ENCODE data around the gene NUP107.

DNA sequence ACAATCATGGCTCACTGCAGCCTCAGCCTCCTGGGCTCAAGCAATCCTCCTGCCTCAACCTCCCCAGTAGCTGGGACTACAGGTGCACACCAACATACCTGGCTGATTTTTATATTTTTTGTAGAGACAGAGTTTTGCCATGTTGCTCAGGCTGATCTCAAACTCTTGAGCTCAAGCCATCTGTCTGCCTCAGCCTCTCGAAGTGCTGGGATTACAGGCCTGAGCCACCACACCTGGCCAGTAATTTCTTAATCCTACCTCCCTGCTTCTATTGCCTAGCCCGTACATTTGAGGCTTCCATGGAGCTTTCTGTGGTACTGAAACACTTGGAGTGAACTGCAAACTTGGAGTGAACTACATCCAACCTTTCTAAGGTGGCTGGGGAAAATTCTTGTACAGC, 79.9 kb downstream of the NUP107 start:
- TF ChIP-seq, protein P1, sequence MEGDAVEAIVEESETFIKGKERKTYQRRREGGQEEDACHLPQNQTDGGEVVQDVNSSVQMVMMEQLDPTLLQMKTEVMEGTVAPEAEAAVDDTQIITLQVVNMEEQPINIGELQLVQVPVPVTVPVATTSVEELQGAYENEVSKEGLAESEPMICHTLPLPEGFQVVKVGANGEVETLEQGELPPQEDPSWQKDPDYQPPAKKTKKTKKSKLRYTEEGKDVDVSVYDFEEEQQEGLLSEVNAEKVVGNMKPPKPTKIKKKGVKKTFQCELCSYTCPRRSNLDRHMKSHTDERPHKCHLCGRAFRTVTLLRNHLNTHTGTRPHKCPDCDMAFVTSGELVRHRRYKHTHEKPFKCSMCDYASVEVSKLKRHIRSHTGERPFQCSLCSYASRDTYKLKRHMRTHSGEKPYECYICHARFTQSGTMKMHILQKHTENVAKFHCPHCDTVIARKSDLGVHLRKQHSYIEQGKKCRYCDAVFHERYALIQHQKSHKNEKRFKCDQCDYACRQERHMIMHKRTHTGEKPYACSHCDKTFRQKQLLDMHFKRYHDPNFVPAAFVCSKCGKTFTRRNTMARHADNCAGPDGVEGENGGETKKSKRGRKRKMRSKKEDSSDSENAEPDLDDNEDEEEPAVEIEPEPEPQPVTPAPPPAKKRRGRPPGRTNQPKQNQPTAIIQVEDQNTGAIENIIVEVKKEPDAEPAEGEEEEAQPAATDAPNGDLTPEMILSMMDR (IDR thresholded peaks at IDR 0.05; ENCODE audit: insufficient read depth, low read length, poor library complexity, severe bottlenecking): no peak
- TF ChIP-seq EZH2phosphoT487 (conservative IDR thresholded peaks at IDR 0.05; ENCODE audit: low read length): no peak
